Thyroid gland (tissue), 4 donors: ENCODE data around the gene NLRC5.

Experiments
- POLR2A ChIP-seq, 2 donors: fragments of 450-650 bp; IDR thresholded peaks; one replicate each; pipeline ENCODE4 v1.6.1; 2017; ENCODE audit warnings: antibody characterized with exemption in 2 of 2, mild to moderate bottlenecking in 2 of 2, moderate library complexity in 1 of 2
- TF ChIP-seq, protein P1 (sequence below), 6 experiments: fragments of 200-600 bp in 3 of 6; fragments of 450-650 bp in 3 of 6; sonication (generic) in 3 of 6; IDR thresholded peaks; one replicate each; pipeline ENCODE4 v1.5.1; 2016 to 2019; ENCODE audit warnings: antibody characterized with exemption in 6 of 6, mild to moderate bottlenecking in 2 of 6, inconsistent platforms in 1 of 6, moderate library complexity in 1 of 6

DNA sequence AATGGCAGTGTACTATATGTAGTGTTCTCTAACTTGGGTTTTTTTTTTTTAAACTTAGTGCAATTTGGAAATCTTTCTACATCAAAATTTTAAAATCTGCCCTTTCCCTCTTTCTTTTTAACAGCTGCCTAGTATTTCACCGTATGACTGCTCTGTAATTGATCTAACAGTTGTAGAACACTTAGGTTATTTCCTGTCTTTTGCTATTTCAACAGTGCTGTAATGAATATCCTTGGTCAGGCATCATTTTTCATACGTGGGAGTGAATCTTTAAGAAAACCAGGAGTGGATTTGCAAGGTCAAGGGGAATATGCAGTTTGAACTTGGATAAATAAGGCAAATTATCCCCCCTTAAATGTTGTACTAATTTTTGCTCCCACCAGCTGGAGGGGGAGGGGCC, 3.8 kb downstream of the NLRC5 start:
- TF ChIP-seq, protein P1, sequence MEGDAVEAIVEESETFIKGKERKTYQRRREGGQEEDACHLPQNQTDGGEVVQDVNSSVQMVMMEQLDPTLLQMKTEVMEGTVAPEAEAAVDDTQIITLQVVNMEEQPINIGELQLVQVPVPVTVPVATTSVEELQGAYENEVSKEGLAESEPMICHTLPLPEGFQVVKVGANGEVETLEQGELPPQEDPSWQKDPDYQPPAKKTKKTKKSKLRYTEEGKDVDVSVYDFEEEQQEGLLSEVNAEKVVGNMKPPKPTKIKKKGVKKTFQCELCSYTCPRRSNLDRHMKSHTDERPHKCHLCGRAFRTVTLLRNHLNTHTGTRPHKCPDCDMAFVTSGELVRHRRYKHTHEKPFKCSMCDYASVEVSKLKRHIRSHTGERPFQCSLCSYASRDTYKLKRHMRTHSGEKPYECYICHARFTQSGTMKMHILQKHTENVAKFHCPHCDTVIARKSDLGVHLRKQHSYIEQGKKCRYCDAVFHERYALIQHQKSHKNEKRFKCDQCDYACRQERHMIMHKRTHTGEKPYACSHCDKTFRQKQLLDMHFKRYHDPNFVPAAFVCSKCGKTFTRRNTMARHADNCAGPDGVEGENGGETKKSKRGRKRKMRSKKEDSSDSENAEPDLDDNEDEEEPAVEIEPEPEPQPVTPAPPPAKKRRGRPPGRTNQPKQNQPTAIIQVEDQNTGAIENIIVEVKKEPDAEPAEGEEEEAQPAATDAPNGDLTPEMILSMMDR (IDR thresholded peaks at IDR 0.05), result no peak
- no peak for TF ChIP-seq POLR2A (IDR thresholded peaks at IDR 0.05)
